ENCODE measurements around the gene MYH16.

DNA sequence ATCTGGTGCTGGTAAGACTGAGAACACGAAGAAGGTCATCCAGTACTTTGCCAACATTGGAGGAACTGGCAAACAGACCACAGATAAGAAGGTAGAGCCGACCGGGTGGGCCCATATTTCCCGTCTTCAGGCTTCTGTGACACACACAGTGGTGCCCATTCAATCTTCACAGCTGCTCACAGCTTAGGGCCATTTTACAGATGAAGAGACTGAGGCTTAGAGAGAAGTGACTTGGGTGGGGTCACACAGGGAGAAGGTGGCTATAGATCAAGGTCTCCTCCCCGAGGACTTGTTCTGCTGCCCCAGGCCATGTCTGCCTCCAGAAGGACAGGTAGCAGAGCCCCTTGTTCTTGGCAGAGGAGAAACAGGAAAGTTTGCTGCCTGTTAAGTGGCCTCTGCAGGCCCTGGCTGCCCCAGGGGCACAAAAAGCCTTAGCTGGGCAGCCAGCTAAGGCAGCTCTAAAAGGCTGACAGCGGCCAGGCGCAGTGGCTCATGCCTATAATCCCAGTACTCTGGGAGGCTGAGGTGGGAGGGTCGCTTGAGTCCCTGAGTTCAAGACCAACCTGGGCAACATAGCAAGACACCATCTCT lies 22.6 kb upstream of the MYH16 start:
- TF ChIP-seq, protein P1, sequence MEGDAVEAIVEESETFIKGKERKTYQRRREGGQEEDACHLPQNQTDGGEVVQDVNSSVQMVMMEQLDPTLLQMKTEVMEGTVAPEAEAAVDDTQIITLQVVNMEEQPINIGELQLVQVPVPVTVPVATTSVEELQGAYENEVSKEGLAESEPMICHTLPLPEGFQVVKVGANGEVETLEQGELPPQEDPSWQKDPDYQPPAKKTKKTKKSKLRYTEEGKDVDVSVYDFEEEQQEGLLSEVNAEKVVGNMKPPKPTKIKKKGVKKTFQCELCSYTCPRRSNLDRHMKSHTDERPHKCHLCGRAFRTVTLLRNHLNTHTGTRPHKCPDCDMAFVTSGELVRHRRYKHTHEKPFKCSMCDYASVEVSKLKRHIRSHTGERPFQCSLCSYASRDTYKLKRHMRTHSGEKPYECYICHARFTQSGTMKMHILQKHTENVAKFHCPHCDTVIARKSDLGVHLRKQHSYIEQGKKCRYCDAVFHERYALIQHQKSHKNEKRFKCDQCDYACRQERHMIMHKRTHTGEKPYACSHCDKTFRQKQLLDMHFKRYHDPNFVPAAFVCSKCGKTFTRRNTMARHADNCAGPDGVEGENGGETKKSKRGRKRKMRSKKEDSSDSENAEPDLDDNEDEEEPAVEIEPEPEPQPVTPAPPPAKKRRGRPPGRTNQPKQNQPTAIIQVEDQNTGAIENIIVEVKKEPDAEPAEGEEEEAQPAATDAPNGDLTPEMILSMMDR (IDR thresholded peaks at IDR 0.05): no peak
- no peak for TF ChIP-seq POLR2AphosphoS5 (IDR thresholded peaks at IDR 0.05)
